Neural cell (in vitro differentiated cells): ENCODE data around the gene CAVIN3. TPM values are rescaled to one million over a fixed set of nuclear protein-coding genes. Genes with fewer than 3 reads are reported as not detected.

Experiments
- H2AFZ ChIP-seq: fragments of 200-600, 300-800 bp; sonication (generic), shearing (Covaris generic); 2 replicates; pipeline ENCODE4 v1.6.0; 2014; ENCODE audit warnings: low read depth, mild to moderate bottlenecking, antibody characterized with exemption, low read length, moderate library complexity
- H3F3A ChIP-seq: fragments of 200-600 bp; shearing (Covaris generic); 2 replicates; pipeline ENCODE4 v1.6.1; 2016; ENCODE audit warnings: mild to moderate bottlenecking, moderate library complexity, mixed read lengths, antibody characterized with exemption, low read length; ENCODE audit not compliant: insufficient read depth, poor library complexity, severe bottlenecking
- H3K27ac ChIP-seq: fragments of 200-600, 300-800 bp; sonication (generic), shearing (Covaris generic); 2 replicates; pipeline ENCODE4 v1.5.1; 2014; ENCODE audit warnings: mild to moderate bottlenecking, low read length, moderate library complexity
- H3K27me3 ChIP-seq: fragments of 300-800, 200-600 bp; sonication (generic), shearing (Covaris generic); 2 replicates; pipeline ENCODE4 v1.6.0; 2014; ENCODE audit warnings: mild to moderate bottlenecking, low read depth, low read length, moderate library complexity; ENCODE audit not compliant: insufficient read depth
- H3K36me3 ChIP-seq: fragments of 300-800, 200-600 bp; sonication (generic), shearing (Covaris generic); 2 replicates; pipeline ENCODE4 v1.5.1; 2014; ENCODE audit warnings: mild to moderate bottlenecking, antibody characterized with exemption, low read length, moderate library complexity; ENCODE audit not compliant: insufficient read depth
- H3K4me2 ChIP-seq: fragments of 300-800, 200-600 bp; sonication (generic), shearing (Covaris generic); 2 replicates; pipeline ENCODE4 v1.6.0; 2014; ENCODE audit warnings: mild to moderate bottlenecking, low read length
- H3K4me3 ChIP-seq: fragments of 300-800, 200-600 bp; sonication (generic), shearing (Covaris generic); 2 replicates; pipeline ENCODE4 v1.5.1; 2014; ENCODE audit warnings: mild to moderate bottlenecking, low read length, moderate library complexity
- H3K79me2 ChIP-seq: fragments of 200-600 bp; shearing (Covaris generic); replicated peaks from 2 replicates; pipeline ENCODE4 v1.6.0; 2014; ENCODE audit warnings: mild to moderate bottlenecking, low read length, moderate library complexity; ENCODE audit not compliant: insufficient read depth
- H3K9ac ChIP-seq: fragments of 300-800, 200-600 bp; sonication (generic), shearing (Covaris generic); 2 replicates; pipeline ENCODE4 v1.6.1; 2016; ENCODE audit warnings: mild to moderate bottlenecking, low read length, mixed read lengths
- H3K9me2 ChIP-seq: fragments of 200-600 bp; shearing (Covaris generic); 2 replicates; pipeline ENCODE4 v1.6.1; 2016; ENCODE audit warnings: mild to moderate bottlenecking, low read length, mixed read lengths; ENCODE audit not compliant: insufficient read depth
- H3K9me3 ChIP-seq: fragments of 200-600, 300-800 bp; sonication (generic), shearing (Covaris generic); 2 replicates; pipeline ENCODE4 v1.6.1; 2016; ENCODE audit warnings: mild to moderate bottlenecking, mixed run types, low read length, moderate library complexity, mixed read lengths
- H4K20me1 ChIP-seq: fragments of 200-600 bp; shearing (Covaris generic); 2 replicates; pipeline ENCODE4 v1.6.1; 2016; ENCODE audit warnings: mild to moderate bottlenecking, mixed run types; ENCODE audit not compliant: insufficient read depth
- EP300 ChIP-seq: fragments of 450-650 bp; conservative IDR thresholded peaks from 2 replicates; pipeline ENCODE4 v1.6.1; 2014; ENCODE audit warnings: antibody characterized with exemption, mild to moderate bottlenecking, moderate library complexity; ENCODE audit not compliant: poor library complexity, severe bottlenecking
- EZH2 ChIP-seq: fragments of 200-600, 300-800 bp; shearing (Covaris generic), sonication (generic); IDR thresholded peaks from 2 replicates; pipeline ENCODE4 v1.6.1; 2014; ENCODE audit warnings: antibody characterized with exemption, low read length, borderline replicate concordance, mild to moderate bottlenecking; ENCODE audit not compliant: insufficient read depth, poor library complexity, severe bottlenecking
- MXI1 ChIP-seq: fragments of 450-650 bp; conservative IDR thresholded peaks from 2 replicates; pipeline ENCODE4 v1.6.1; 2014; ENCODE audit warnings: antibody characterized with exemption, mild to moderate bottlenecking; ENCODE audit not compliant: poor library complexity, severe bottlenecking
- POLR2AphosphoS5 ChIP-seq: IDR thresholded peaks from 2 replicates; pipeline ENCODE4 v1.6.1; 2012
- RAD21 ChIP-seq: fragments of 450-650 bp; conservative IDR thresholded peaks from 2 replicates; pipeline ENCODE4 v1.6.1; 2014; ENCODE audit warnings: antibody characterized with exemption, mild to moderate bottlenecking, moderate library complexity
- SMC3 ChIP-seq: fragments of 450-650 bp; conservative IDR thresholded peaks from 2 replicates; pipeline ENCODE4 v1.6.1; 2014; ENCODE audit warnings: antibody characterized with exemption, mild to moderate bottlenecking, moderate library complexity; ENCODE audit not compliant: poor library complexity
- TAF1 ChIP-seq: IDR thresholded peaks from 2 replicates; pipeline ENCODE4 v1.6.1; 2012; ENCODE audit warnings: low read depth
- polyA plus RNA-seq: library from polyadenylated mRNA; depleted of rRNA; stranded (reverse); fragments of >200 nt; gene quantifications from 2 replicates; pipeline ENCODE4 v1.2.3, GENCODE V29; 2014
- TF ChIP-seq, protein P1 (sequence below): fragments of 450-650 bp; IDR thresholded peaks from 2 replicates; pipeline ENCODE4 v1.5.1; 2014; ENCODE audit warnings: antibody characterized with exemption, mild to moderate bottlenecking, moderate library complexity; ENCODE audit not compliant: poor library complexity, severe bottlenecking
- TF ChIP-seq, protein P2 (sequence below): IDR thresholded peaks from 2 replicates; pipeline ENCODE4 v1.6.1; 2012; ENCODE audit warnings: borderline replicate concordance

CAVIN3 gene
- polyA plus RNA-seq, 1 donor from 2014 or later, result not detected

DNA sequence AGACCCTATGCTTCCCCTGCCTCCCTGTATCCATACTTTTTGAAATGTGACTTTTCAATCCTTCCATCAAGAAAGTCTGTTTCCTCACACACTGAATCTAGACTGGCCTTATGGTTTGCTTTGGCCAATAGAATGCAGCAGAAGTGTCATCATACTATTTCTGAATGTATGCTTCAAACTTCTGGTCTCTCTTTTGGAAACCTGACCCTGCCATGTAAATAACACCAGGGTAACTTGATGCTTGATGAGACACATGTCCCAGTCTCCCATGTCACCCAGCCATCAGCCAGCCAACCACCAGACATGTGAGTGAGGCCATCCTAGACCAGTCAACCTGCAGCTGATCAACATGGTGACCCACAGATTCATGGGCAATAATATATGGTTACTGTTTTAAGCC lies 29.7 kb upstream of the CAVIN3 start:
- TF ChIP-seq, protein P1, sequence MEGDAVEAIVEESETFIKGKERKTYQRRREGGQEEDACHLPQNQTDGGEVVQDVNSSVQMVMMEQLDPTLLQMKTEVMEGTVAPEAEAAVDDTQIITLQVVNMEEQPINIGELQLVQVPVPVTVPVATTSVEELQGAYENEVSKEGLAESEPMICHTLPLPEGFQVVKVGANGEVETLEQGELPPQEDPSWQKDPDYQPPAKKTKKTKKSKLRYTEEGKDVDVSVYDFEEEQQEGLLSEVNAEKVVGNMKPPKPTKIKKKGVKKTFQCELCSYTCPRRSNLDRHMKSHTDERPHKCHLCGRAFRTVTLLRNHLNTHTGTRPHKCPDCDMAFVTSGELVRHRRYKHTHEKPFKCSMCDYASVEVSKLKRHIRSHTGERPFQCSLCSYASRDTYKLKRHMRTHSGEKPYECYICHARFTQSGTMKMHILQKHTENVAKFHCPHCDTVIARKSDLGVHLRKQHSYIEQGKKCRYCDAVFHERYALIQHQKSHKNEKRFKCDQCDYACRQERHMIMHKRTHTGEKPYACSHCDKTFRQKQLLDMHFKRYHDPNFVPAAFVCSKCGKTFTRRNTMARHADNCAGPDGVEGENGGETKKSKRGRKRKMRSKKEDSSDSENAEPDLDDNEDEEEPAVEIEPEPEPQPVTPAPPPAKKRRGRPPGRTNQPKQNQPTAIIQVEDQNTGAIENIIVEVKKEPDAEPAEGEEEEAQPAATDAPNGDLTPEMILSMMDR, result no peak
- TF ChIP-seq SMC3 (no peak), TAF1 (no peak), EP300 (no peak), MXI1 (no peak), RAD21 (no peak), POLR2AphosphoS5 (no peak), EZH2 (no peak)
- TF ChIP-seq, protein P2, sequence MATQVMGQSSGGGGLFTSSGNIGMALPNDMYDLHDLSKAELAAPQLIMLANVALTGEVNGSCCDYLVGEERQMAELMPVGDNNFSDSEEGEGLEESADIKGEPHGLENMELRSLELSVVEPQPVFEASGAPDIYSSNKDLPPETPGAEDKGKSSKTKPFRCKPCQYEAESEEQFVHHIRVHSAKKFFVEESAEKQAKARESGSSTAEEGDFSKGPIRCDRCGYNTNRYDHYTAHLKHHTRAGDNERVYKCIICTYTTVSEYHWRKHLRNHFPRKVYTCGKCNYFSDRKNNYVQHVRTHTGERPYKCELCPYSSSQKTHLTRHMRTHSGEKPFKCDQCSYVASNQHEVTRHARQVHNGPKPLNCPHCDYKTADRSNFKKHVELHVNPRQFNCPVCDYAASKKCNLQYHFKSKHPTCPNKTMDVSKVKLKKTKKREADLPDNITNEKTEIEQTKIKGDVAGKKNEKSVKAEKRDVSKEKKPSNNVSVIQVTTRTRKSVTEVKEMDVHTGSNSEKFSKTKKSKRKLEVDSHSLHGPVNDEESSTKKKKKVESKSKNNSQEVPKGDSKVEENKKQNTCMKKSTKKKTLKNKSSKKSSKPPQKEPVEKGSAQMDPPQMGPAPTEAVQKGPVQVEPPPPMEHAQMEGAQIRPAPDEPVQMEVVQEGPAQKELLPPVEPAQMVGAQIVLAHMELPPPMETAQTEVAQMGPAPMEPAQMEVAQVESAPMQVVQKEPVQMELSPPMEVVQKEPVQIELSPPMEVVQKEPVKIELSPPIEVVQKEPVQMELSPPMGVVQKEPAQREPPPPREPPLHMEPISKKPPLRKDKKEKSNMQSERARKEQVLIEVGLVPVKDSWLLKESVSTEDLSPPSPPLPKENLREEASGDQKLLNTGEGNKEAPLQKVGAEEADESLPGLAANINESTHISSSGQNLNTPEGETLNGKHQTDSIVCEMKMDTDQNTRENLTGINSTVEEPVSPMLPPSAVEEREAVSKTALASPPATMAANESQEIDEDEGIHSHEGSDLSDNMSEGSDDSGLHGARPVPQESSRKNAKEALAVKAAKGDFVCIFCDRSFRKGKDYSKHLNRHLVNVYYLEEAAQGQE, result no peak
- no peaks in the 10 kb centered on the region for H4K20me1 ChIP-seq
- H3K4me3 ChIP-seq, result no peak overlapping the region
- H3F3A ChIP-seq, result no peaks in the 10 kb centered on the region
- no peaks in the 10 kb centered on the region for H3K9me3 ChIP-seq
- no peaks in the 10 kb centered on the region for H3K36me3 ChIP-seq
- no peak overlapping the region for H3K27ac ChIP-seq
- H3K9me2 ChIP-seq, result no peaks in the 10 kb centered on the region
- H3K27me3 ChIP-seq, result no peaks in the 10 kb centered on the region
- no peaks in the 10 kb centered on the region for H3K79me2 ChIP-seq
- H2AFZ ChIP-seq, result no peak overlapping the region
- H3K4me2 ChIP-seq, result no peak overlapping the region
- H3K9ac ChIP-seq, result no peak overlapping the region

DNA sequence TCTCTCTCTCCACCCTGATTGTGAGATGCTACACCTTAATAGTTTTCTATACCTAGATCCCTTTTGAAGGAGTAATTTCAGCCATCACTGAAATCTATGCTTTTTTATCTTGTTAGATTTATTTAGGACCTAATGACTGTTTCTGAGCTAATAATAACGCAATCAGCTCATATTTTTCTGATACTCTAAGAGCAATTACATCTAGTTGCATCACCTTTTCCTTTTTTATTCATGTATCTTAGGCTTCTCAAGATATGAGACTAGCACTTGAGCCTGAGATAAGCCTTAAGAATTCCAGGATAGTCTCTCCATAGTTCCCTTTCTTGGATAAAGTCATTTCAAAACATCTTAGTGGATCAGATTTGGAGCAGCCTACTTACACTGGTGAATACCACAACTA lies 25.1 kb upstream of the CAVIN3 start:
- no peaks in the 10 kb centered on the region for H3K79me2 ChIP-seq
- H3K9ac ChIP-seq, result no peak overlapping the region
- TF ChIP-seq SMC3 (no peak), EZH2 (no peak), POLR2AphosphoS5 (no peak), EP300 (no peak), MXI1 (no peak), RAD21 (no peak), TAF1 (no peak)
- TF ChIP-seq, protein P2, result no peak
- TF ChIP-seq, protein P1, result no peak
- H3K27ac ChIP-seq, result no peak overlapping the region
- H4K20me1 ChIP-seq, result no peaks in the 10 kb centered on the region
- H2AFZ ChIP-seq, result no peak overlapping the region
- no peak overlapping the region for H3K4me3 ChIP-seq
- no peak overlapping the region for H3K4me2 ChIP-seq
- no peaks in the 10 kb centered on the region for H3F3A ChIP-seq
- H3K9me3 ChIP-seq, result no peaks in the 10 kb centered on the region
- no peaks in the 10 kb centered on the region for H3K9me2 ChIP-seq
- no peaks in the 10 kb centered on the region for H3K36me3 ChIP-seq
- no peaks in the 10 kb centered on the region for H3K27me3 ChIP-seq
